Uterus (tissue), 2 donors: Measurements from ENCODE around the gene HIP1R.

ENCODE experiments used
- POLR2A ChIP-seq, 2 donors: fragments of 450-650 bp; IDR thresholded peaks; one replicate each; pipeline ENCODE4 v1.6.1; 2016; ENCODE audit warnings: antibody characterized with exemption in 2 of 2, mild to moderate bottlenecking in 1 of 2, moderate library complexity in 1 of 2
- TF ChIP-seq, protein P1 (sequence below), 4 experiments: fragments of 200-600 bp in 2 of 4; fragments of 450-650 bp in 2 of 4; sonication (generic) in 2 of 4; IDR thresholded peaks; one replicate each; pipeline ENCODE4 v1.5.1; 2016 to 2019; ENCODE audit warnings: antibody characterized with exemption in 4 of 4, mild to moderate bottlenecking in 2 of 4, moderate library complexity in 1 of 4

DNA sequence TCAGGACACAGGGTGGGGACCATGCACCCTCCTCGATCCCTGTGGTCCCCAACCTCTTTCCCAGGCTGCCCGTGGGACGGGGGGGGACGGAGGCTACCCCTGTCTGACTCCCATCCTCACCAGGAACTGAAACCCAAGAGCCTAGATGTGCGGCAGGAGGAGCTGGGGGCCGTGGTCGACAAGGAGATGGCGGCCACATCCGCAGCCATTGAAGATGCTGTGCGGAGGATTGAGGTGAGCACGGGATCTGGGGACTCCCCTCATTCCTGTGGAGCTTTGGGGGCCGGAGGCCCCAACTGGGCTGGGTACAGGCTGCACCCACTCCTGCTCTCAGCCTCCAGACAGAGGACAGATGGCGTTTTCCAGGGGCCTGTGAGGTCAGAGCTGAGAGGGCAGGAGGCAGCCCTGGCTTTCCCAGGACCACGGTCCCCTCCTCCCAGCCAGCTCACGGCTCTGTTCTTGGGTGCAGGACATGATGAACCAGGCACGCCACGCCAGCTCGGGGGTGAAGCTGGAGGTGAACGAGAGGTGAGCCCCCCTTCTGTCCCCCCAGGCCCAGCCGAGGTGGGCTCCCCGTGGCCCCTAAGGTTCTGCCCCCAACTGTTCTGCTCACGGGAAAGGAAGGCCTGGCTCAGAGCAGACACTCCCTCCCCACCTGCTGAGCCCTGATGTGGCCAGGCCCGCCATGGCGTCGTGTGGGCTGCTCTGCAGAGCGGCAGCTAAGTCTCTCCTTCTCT is 24.2 kb downstream of the HIP1R start:
- TF ChIP-seq, protein P1, sequence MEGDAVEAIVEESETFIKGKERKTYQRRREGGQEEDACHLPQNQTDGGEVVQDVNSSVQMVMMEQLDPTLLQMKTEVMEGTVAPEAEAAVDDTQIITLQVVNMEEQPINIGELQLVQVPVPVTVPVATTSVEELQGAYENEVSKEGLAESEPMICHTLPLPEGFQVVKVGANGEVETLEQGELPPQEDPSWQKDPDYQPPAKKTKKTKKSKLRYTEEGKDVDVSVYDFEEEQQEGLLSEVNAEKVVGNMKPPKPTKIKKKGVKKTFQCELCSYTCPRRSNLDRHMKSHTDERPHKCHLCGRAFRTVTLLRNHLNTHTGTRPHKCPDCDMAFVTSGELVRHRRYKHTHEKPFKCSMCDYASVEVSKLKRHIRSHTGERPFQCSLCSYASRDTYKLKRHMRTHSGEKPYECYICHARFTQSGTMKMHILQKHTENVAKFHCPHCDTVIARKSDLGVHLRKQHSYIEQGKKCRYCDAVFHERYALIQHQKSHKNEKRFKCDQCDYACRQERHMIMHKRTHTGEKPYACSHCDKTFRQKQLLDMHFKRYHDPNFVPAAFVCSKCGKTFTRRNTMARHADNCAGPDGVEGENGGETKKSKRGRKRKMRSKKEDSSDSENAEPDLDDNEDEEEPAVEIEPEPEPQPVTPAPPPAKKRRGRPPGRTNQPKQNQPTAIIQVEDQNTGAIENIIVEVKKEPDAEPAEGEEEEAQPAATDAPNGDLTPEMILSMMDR (IDR thresholded peaks at IDR 0.05), result no peak
- TF ChIP-seq POLR2A (IDR thresholded peaks at IDR 0.05), result no peak
